Lower leg skin (tissue), 3 donors: Measurements from ENCODE around the gene MYO1E.

Experiments used
- POLR2A ChIP-seq, 2 donors: fragments of 450-650 bp; IDR thresholded peaks; one replicate each; pipeline ENCODE4 v1.6.1; 2016 to 2017; ENCODE audit warnings: antibody characterized with exemption in 2 of 2, mild to moderate bottlenecking in 1 of 2, moderate library complexity in 1 of 2
- TF ChIP-seq, protein P1 (sequence below), 3 donors: fragments of 450-650 bp; IDR thresholded peaks; one replicate each; pipeline ENCODE4 v1.5.1; 2016; ENCODE audit warnings: antibody characterized with exemption in 3 of 3, mild to moderate bottlenecking in 3 of 3, moderate library complexity in 2 of 3

DNA sequence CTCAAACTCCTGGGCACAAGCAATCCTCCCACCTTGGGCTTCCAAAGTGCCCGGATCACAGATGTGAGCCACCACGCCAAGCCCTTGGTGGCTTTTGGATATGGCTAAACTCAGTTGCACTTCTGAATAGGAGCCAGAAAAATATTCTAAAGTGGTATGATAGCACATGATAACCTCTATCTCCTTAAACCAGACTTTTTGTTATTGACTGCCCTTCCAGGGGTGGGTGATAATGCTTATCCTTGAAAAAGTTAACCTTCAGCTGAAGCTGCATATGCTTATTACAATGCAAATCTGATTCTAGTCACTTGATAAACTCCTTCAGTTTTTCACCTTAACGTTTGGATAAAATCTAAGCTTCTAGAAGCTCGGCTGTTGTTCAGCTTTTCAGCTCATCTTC is 261.4 kb downstream of the MYO1E start:
- TF ChIP-seq, protein P1, sequence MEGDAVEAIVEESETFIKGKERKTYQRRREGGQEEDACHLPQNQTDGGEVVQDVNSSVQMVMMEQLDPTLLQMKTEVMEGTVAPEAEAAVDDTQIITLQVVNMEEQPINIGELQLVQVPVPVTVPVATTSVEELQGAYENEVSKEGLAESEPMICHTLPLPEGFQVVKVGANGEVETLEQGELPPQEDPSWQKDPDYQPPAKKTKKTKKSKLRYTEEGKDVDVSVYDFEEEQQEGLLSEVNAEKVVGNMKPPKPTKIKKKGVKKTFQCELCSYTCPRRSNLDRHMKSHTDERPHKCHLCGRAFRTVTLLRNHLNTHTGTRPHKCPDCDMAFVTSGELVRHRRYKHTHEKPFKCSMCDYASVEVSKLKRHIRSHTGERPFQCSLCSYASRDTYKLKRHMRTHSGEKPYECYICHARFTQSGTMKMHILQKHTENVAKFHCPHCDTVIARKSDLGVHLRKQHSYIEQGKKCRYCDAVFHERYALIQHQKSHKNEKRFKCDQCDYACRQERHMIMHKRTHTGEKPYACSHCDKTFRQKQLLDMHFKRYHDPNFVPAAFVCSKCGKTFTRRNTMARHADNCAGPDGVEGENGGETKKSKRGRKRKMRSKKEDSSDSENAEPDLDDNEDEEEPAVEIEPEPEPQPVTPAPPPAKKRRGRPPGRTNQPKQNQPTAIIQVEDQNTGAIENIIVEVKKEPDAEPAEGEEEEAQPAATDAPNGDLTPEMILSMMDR (IDR thresholded peaks at IDR 0.05), result no peak
- no peak for TF ChIP-seq POLR2A (IDR thresholded peaks at IDR 0.05)
